WTC11 (cell line): ENCODE measurements around the gene GNG14. TPM values are rescaled to one million over a fixed set of nuclear protein-coding genes. Genes with fewer than 3 reads are reported as not detected.

Experiments used
- ATAC-seq: fragments of 200-7000 bp; cut with Tn5 transposase; 2 replicates; pipeline ENCODE4 v1.10.0; 2021; ENCODE audit warnings: mild to moderate bottlenecking, moderate library complexity
- CTCF ChIA-PET: fragments of 300-600 bp; sonication (Branson Sonifier 250); formaldehyde crosslinking; loops from one replicate; lab custom pipeline; 2021; ENCODE audit warnings: antibody characterized with exemption; lab: Charles Lee
- POLR2A ChIA-PET: fragments of 350-600 bp; sonication (Branson Sonifier 250); formaldehyde crosslinking; loops from one replicate; lab custom pipeline; 2021; ENCODE audit warnings: antibody characterized with exemption; lab: Charles Lee
- DNase-seq: peaks from one replicate; pipeline ENCODE4 v3.0.0; 2021; ENCODE audit warnings: low spot score
- H3K27ac Mint-ChIP-seq: 2 replicates; pipeline ENCODE4 v1.8.0; 2021; ENCODE audit warnings: mixed read lengths
- H3K27me3 Mint-ChIP-seq: 2 replicates; pipeline ENCODE4 v1.8.0; 2021; ENCODE audit warnings: low read depth, mild to moderate bottlenecking, moderate library complexity, mixed read lengths
- H3K36me3 Mint-ChIP-seq: 2 replicates; pipeline ENCODE4 v1.8.0; 2021; ENCODE audit warnings: mixed read lengths
- H3K4me1 Mint-ChIP-seq: 2 replicates; pipeline ENCODE4 v1.8.0; 2022; ENCODE audit warnings: mixed read lengths
- H3K4me3 Mint-ChIP-seq: 2 replicates; pipeline ENCODE4 v1.8.0; 2021; ENCODE audit warnings: mild to moderate bottlenecking, moderate library complexity, mixed read lengths
- H3K9me3 Mint-ChIP-seq: 2 replicates; pipeline ENCODE4 v1.8.0; 2021; ENCODE audit warnings: mixed read lengths
- FOXP1 ChIP-seq: sonication (generic); formaldehyde crosslinking; IDR thresholded peaks from 2 replicates; pipeline ENCODE4 v1.8.0; 2022; ENCODE audit warnings: missing genetic modification reagents, mild to moderate bottlenecking, moderate library complexity, borderline replicate concordance
- GABPB1 ChIP-seq: sonication (generic); formaldehyde crosslinking; IDR thresholded peaks from 2 replicates; pipeline ENCODE4 v1.8.1; 2023; ENCODE audit warnings: mild to moderate bottlenecking, missing genetic modification reagents
- JAZF1 ChIP-seq: fragments of 250-450 bp; sonication (Bioruptor Pico); IDR thresholded peaks from 2 replicates; pipeline ENCODE4 v1.9.0; 2021; ENCODE audit warnings: moderate library complexity, mild to moderate bottlenecking, inconsistent platforms
- JUN ChIP-seq: sonication (generic); formaldehyde crosslinking; IDR thresholded peaks from 2 replicates; pipeline ENCODE4 v1.8.0; 2023; ENCODE audit warnings: mild to moderate bottlenecking, missing genetic modification reagents
- ZNF232 ChIP-seq: sonication (generic); formaldehyde crosslinking; IDR thresholded peaks from 2 replicates; pipeline ENCODE4 v1.8.0; 2022; ENCODE audit warnings: mild to moderate bottlenecking, missing genetic modification reagents
- total RNA-seq: library from RNA; stranded (reverse); gene quantifications from 3 replicates; pipeline ENCODE4 v1.2.3, GENCODE V29; 2021
- TF ChIP-seq, protein P1 (sequence below): fragments of 250-450 bp; sonication (Bioruptor Pico); IDR thresholded peaks from 2 replicates; pipeline ENCODE4 v1.9.0; 2021; ENCODE audit warnings: mild to moderate bottlenecking
- TF ChIP-seq, protein P2 (sequence below): sonication (generic); formaldehyde crosslinking; IDR thresholded peaks from 2 replicates; pipeline ENCODE4 v1.8.0; 2022; ENCODE audit warnings: missing genetic modification reagents
- TF ChIP-seq, protein P3 (sequence below): sonication (generic); formaldehyde crosslinking; IDR thresholded peaks from 2 replicates; pipeline ENCODE4 v1.8.0; 2022; ENCODE audit warnings: mild to moderate bottlenecking, missing genetic modification reagents
- TF ChIP-seq, protein P4 (sequence below): sonication (generic); formaldehyde crosslinking; IDR thresholded peaks from 2 replicates; pipeline ENCODE4 v1.8.1; 2022; ENCODE audit warnings: mild to moderate bottlenecking, moderate library complexity, missing genetic modification reagents
- TF ChIP-seq, protein P5 (sequence below): fragments of 250-450 bp; sonication (Bioruptor Pico); IDR thresholded peaks from 2 replicates; pipeline ENCODE4 v1.9.0; 2021; ENCODE audit warnings: mild to moderate bottlenecking, borderline replicate concordance
- TF ChIP-seq, protein P6 (sequence below): sonication (generic); formaldehyde crosslinking; IDR thresholded peaks from 2 replicates; pipeline ENCODE4 v1.8.0; 2022; ENCODE audit warnings: mild to moderate bottlenecking, missing genetic modification reagents

Gene GNG14
- total RNA-seq, 1 experiment from 2014 or later = not detected

DNA sequence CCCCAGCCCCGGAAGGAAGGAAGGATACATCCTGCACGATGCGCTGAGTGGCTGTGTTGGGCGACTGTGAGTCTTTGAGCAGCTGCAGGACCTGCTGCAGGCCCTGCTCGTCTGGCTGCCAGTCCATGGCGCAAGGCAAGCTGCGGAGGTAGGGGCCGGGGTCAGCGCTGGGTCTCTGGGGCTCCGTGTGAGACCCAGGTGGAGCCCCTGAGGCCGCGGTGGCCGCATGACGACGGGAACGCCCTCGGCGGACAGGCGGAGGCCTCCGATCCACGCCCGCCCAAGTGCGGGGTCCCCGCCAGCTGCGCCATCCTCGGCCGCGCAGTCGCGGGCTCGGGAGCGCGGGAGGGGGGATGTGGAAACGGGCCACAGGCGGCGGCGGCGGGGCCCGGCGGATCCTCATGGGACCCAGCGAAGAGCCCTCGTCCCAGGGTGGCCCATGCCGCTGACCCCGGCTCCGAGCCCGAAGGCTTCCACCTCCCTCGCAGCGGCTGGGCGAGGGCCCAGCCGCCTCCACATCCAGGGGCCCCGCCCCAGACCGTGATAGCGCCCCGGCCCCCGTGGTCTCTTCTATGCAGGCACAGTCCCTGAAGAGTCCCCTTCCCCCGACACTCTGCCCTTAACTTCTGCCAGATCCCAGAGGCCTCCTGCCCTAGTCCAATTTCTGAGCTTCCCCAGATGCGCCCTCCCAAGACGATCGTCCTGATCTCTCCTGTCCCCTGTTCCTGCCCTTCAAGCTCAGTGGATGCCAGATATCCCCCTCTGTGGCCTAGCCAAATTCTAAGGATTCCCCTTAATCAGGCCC is 33.3 kb downstream of the GNG14 start:
- no peak for TF ChIP-seq ZNF232 (CRISPR knock-in tag)
- TF ChIP-seq, protein P1, sequence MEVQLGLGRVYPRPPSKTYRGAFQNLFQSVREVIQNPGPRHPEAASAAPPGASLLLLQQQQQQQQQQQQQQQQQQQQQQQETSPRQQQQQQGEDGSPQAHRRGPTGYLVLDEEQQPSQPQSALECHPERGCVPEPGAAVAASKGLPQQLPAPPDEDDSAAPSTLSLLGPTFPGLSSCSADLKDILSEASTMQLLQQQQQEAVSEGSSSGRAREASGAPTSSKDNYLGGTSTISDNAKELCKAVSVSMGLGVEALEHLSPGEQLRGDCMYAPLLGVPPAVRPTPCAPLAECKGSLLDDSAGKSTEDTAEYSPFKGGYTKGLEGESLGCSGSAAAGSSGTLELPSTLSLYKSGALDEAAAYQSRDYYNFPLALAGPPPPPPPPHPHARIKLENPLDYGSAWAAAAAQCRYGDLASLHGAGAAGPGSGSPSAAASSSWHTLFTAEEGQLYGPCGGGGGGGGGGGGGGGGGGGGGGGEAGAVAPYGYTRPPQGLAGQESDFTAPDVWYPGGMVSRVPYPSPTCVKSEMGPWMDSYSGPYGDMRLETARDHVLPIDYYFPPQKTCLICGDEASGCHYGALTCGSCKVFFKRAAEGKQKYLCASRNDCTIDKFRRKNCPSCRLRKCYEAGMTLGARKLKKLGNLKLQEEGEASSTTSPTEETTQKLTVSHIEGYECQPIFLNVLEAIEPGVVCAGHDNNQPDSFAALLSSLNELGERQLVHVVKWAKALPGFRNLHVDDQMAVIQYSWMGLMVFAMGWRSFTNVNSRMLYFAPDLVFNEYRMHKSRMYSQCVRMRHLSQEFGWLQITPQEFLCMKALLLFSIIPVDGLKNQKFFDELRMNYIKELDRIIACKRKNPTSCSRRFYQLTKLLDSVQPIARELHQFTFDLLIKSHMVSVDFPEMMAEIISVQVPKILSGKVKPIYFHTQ (CRISPR knock-in tag) = no peak
- 0 out of 2 replicates have a peak, but pooled peaks have one; percentile 19 for TF ChIP-seq FOXP1 (CRISPR knock-in tag)
- TF ChIP-seq, protein P2, sequence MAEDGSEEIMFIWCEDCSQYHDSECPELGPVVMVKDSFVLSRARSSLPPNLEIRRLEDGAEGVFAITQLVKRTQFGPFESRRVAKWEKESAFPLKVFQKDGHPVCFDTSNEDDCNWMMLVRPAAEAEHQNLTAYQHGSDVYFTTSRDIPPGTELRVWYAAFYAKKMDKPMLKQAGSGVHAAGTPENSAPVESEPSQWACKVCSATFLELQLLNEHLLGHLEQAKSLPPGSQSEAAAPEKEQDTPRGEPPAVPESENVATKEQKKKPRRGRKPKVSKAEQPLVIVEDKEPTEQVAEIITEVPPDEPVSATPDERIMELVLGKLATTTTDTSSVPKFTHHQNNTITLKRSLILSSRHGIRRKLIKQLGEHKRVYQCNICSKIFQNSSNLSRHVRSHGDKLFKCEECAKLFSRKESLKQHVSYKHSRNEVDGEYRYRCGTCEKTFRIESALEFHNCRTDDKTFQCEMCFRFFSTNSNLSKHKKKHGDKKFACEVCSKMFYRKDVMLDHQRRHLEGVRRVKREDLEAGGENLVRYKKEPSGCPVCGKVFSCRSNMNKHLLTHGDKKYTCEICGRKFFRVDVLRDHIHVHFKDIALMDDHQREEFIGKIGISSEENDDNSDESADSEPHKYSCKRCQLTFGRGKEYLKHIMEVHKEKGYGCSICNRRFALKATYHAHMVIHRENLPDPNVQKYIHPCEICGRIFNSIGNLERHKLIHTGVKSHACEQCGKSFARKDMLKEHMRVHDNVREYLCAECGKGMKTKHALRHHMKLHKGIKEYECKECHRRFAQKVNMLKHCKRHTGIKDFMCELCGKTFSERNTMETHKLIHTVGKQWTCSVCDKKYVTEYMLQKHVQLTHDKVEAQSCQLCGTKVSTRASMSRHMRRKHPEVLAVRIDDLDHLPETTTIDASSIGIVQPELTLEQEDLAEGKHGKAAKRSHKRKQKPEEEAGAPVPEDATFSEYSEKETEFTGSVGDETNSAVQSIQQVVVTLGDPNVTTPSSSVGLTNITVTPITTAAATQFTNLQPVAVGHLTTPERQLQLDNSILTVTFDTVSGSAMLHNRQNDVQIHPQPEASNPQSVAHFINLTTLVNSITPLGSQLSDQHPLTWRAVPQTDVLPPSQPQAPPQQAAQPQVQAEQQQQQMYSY (CRISPR knock-in tag) = peak; percentile 13; the same call in 1 of the 2 replicates
- peak overlapping the region; percentile 98 for H3K27ac Mint-ChIP-seq
- peaks cover 16% of the 10 kb centered on the region for H3K4me1 Mint-ChIP-seq
- DNase-seq = peak; percentile 26
- H3K4me3 Mint-ChIP-seq = peak overlapping the region; percentile 95
- POLR2A ChIA-PET = interaction anchor here (0.9 to 5.4 kb wide), 2 partner anchors 15 to 29 kb away, joined by 5 to 44 read pairs; partner anchors contain the start of genes GET3 and TRIR
- CTCF ChIA-PET = interaction anchor here (0.5 to 4.4 kb wide), 6 partner anchors 37 to 164 kb away, joined by 4 to 35 read pairs (median 8); no protein-coding TSS in a partner anchor
- no peaks in the 10 kb centered on the region for H3K27me3 Mint-ChIP-seq
- H3K36me3 Mint-ChIP-seq = peaks cover 21% of the 10 kb centered on the region
- no peak for ATAC-seq
- H3K9me3 Mint-ChIP-seq = no peaks in the 10 kb centered on the region

DNA sequence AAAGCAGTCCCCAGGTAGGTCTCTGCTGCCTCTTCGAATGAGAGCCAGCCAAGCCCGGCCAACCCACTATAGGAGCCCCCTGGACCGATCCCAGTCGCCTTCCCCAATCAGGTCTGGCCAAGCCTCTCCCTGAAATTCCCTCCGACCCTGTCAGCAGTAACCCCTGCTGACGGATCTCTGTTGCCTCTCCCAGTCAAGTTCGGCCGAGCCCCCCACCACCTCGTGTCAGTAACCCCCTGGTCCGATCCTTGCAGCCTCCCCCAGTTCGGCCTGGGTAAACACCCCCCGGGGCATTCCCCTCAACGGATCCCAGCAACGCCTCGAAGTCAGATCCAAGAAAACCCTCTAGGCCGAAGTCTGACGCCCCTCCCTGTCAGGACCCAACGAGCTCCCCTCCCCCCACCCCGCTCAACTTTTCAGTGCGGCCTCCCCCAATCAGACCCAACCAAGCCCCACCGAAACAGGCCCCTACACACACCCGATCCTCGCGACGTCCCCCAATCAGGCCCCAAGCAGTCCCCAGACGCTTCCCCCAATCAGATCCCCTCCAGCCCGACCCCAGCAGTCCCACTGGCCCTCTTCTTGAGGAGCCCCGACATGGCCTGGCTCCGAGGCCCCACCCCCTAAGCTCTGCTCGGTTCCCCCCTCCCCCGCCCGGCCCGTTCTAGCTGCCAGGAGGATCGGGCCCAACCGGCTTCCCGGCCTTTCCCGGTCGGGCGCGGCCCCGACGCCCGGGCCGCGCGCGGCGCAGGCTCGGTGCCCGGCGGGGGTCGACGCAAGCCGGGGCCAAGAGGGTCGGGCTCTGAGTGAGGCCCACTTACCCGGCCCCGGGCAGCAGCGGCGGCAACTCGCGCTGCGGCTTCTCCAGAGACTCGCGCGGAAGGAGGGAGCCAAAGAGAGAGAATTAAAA is 34.1 kb downstream of the GNG14 start:
- peak overlapping the region; percentile 95 for H3K4me3 Mint-ChIP-seq
- no peaks in the 10 kb centered on the region for H3K9me3 Mint-ChIP-seq
- CTCF ChIA-PET = interaction anchor here (0.7 to 4.4 kb wide), 11 partner anchors 19 to 163 kb away, joined by 3 to 35 read pairs (median 5); no protein-coding TSS in a partner anchor
- peak overlapping the region; percentile 98 for H3K27ac Mint-ChIP-seq
- H3K36me3 Mint-ChIP-seq = peaks cover 16% of the 10 kb centered on the region
- ATAC-seq = peak; percentile 61
- TF ChIP-seq, protein P3, sequence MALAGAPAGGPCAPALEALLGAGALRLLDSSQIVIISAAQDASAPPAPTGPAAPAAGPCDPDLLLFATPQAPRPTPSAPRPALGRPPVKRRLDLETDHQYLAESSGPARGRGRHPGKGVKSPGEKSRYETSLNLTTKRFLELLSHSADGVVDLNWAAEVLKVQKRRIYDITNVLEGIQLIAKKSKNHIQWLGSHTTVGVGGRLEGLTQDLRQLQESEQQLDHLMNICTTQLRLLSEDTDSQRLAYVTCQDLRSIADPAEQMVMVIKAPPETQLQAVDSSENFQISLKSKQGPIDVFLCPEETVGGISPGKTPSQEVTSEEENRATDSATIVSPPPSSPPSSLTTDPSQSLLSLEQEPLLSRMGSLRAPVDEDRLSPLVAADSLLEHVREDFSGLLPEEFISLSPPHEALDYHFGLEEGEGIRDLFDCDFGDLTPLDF (CRISPR knock-in tag) = no peak
- TF ChIP-seq, protein P4, sequence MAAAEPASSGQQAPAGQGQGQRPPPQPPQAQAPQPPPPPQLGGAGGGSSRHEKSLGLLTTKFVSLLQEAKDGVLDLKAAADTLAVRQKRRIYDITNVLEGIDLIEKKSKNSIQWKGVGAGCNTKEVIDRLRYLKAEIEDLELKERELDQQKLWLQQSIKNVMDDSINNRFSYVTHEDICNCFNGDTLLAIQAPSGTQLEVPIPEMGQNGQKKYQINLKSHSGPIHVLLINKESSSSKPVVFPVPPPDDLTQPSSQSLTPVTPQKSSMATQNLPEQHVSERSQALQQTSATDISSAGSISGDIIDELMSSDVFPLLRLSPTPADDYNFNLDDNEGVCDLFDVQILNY (CRISPR knock-in tag) = no peak
- TF ChIP-seq JUN = no peak
- no peak for TF ChIP-seq JAZF1 (CRISPR knock-in tag)
- no peak for TF ChIP-seq GABPB1 (CRISPR knock-in tag)
- TF ChIP-seq, protein P5, sequence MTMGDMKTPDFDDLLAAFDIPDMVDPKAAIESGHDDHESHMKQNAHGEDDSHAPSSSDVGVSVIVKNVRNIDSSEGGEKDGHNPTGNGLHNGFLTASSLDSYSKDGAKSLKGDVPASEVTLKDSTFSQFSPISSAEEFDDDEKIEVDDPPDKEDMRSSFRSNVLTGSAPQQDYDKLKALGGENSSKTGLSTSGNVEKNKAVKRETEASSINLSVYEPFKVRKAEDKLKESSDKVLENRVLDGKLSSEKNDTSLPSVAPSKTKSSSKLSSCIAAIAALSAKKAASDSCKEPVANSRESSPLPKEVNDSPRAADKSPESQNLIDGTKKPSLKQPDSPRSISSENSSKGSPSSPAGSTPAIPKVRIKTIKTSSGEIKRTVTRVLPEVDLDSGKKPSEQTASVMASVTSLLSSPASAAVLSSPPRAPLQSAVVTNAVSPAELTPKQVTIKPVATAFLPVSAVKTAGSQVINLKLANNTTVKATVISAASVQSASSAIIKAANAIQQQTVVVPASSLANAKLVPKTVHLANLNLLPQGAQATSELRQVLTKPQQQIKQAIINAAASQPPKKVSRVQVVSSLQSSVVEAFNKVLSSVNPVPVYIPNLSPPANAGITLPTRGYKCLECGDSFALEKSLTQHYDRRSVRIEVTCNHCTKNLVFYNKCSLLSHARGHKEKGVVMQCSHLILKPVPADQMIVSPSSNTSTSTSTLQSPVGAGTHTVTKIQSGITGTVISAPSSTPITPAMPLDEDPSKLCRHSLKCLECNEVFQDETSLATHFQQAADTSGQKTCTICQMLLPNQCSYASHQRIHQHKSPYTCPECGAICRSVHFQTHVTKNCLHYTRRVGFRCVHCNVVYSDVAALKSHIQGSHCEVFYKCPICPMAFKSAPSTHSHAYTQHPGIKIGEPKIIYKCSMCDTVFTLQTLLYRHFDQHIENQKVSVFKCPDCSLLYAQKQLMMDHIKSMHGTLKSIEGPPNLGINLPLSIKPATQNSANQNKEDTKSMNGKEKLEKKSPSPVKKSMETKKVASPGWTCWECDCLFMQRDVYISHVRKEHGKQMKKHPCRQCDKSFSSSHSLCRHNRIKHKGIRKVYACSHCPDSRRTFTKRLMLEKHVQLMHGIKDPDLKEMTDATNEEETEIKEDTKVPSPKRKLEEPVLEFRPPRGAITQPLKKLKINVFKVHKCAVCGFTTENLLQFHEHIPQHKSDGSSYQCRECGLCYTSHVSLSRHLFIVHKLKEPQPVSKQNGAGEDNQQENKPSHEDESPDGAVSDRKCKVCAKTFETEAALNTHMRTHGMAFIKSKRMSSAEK (CRISPR knock-in tag) = no peak
- TF ChIP-seq, protein P6, sequence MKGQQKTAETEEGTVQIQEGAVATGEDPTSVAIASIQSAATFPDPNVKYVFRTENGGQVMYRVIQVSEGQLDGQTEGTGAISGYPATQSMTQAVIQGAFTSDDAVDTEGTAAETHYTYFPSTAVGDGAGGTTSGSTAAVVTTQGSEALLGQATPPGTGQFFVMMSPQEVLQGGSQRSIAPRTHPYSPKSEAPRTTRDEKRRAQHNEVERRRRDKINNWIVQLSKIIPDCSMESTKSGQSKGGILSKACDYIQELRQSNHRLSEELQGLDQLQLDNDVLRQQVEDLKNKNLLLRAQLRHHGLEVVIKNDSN (CRISPR knock-in tag) = no peak
- TF ChIP-seq, all 79 proteins: peak for 0
- H3K27me3 Mint-ChIP-seq = no peaks in the 10 kb centered on the region
- POLR2A ChIA-PET = interaction anchor here (0.6 to 5.4 kb wide), 6 partner anchors 14 to 56 kb away, joined by 4 to 44 read pairs (median 5); partner anchors contain the start of genes DHPS, GET3 and TRIR
- DNase-seq = peak; percentile 79
- H3K4me1 Mint-ChIP-seq = peaks cover 21% of the 10 kb centered on the region
